Testis (tissue), 2 donors: ENCODE results near the gene SLC47A1.

Source experiments
- CTCF ChIP-seq, 3 experiments: fragments of 450-650 bp in 2 of 3; fragments of 200-600 bp in 1 of 3; sonication (generic) in 1 of 3; IDR thresholded peaks; one replicate each; pipeline ENCODE4 v1.5.1; 2016 to 2019; ENCODE audit warnings: antibody characterized with exemption in 3 of 3, mild to moderate bottlenecking in 2 of 3, moderate library complexity in 1 of 3
- POLR2A ChIP-seq: fragments of 450-650 bp; IDR thresholded peaks from one replicate; pipeline ENCODE4 v1.6.1; 2017; ENCODE audit warnings: antibody characterized with exemption, mild to moderate bottlenecking, moderate library complexity

GRCh38 chr17:19546289-19547065, 12.8 kb downstream of the SLC47A1 start:
- TF ChIP-seq CTCF (IDR thresholded peaks at IDR 0.05) (peak in 1 of 3 experiments; percentile 8), POLR2A (no peak)
